GM23338 (cell line): ENCODE results near the gene KLHL40.

Experiments used
- CREB1 ChIP-seq: fragments of 250-450 bp; sonication (Bioruptor Pico); IDR thresholded peaks from 2 replicates; pipeline ENCODE4 v1.5.0; 2020; ENCODE audit warnings: low read depth, mild to moderate bottlenecking, moderate library complexity
- EZH2 ChIP-seq: fragments of 200-600 bp; sonication (generic); IDR thresholded peaks from one replicate; pipeline ENCODE4 v1.8.0; 2017; ENCODE audit warnings: antibody characterized with exemption, mild to moderate bottlenecking, low read depth; ENCODE audit not compliant: unreplicated experiment
- EZH2phosphoT487 ChIP-seq: fragments of 200-600 bp; sonication (generic); IDR thresholded peaks from one replicate; pipeline ENCODE4 v1.8.1; 2018; ENCODE audit warnings: antibody characterized with exemption; ENCODE audit not compliant: unreplicated experiment
- JUNB ChIP-seq: IDR thresholded peaks from one replicate; pipeline ENCODE4 v1.6.1; 2016; ENCODE audit warnings: antibody characterized with exemption; ENCODE audit not compliant: unreplicated experiment
- NANOG ChIP-seq: IDR thresholded peaks from 2 replicates; pipeline ENCODE4 v1.6.1; 2016; ENCODE audit warnings: antibody characterized with exemption, borderline replicate concordance
- POLR2AphosphoS5 ChIP-seq: IDR thresholded peaks from 2 replicates; pipeline ENCODE4 v1.6.1; 2016; ENCODE audit warnings: antibody characterized with exemption, low read depth
- STAT1 ChIP-seq: IDR thresholded peaks from one replicate; pipeline ENCODE4 v1.6.1; 2016; ENCODE audit warnings: antibody characterized with exemption; ENCODE audit not compliant: unreplicated experiment
- ZNF114 ChIP-seq: fragments of 250-450 bp; sonication (Bioruptor Pico); IDR thresholded peaks from 2 replicates; pipeline ENCODE4 v1.5.0; 2020; ENCODE audit warnings: mild to moderate bottlenecking, moderate library complexity
- ZNF331 ChIP-seq: fragments of 250-450 bp; sonication (Bioruptor Pico); IDR thresholded peaks from 2 replicates; pipeline ENCODE4 v1.5.0; 2020; ENCODE audit warnings: low read depth, mild to moderate bottlenecking, moderate library complexity
- TF ChIP-seq, protein P1 (sequence below), 2 experiments: fragments of 200-600 bp in 1 of 2; sonication (generic) in 1 of 2; conservative IDR thresholded peaks; 2 replicates each; pipeline versions ENCODE4 v1.5.1 to v1.6.1; 2016 to 2017; ENCODE audit warnings: antibody characterized with exemption in 2 of 2, low read depth in 2 of 2, mild to moderate bottlenecking in 2 of 2, moderate library complexity in 1 of 2
- TF ChIP-seq, protein P2 (sequence below): fragments of 250-450 bp; sonication (Bioruptor Pico); IDR thresholded peaks from 2 replicates; pipeline ENCODE4 v1.5.0; 2020; ENCODE audit warnings: mild to moderate bottlenecking, moderate library complexity
- TF ChIP-seq, protein P3 (sequence below): IDR thresholded peaks from one replicate; pipeline ENCODE4 v1.6.1; 2018; ENCODE audit warnings: antibody characterized with exemption; ENCODE audit not compliant: unreplicated experiment
- TF ChIP-seq, protein P4 (sequence below): IDR thresholded peaks from 2 replicates; pipeline ENCODE4 v1.6.1; 2016; ENCODE audit warnings: antibody characterized with exemption

DNA sequence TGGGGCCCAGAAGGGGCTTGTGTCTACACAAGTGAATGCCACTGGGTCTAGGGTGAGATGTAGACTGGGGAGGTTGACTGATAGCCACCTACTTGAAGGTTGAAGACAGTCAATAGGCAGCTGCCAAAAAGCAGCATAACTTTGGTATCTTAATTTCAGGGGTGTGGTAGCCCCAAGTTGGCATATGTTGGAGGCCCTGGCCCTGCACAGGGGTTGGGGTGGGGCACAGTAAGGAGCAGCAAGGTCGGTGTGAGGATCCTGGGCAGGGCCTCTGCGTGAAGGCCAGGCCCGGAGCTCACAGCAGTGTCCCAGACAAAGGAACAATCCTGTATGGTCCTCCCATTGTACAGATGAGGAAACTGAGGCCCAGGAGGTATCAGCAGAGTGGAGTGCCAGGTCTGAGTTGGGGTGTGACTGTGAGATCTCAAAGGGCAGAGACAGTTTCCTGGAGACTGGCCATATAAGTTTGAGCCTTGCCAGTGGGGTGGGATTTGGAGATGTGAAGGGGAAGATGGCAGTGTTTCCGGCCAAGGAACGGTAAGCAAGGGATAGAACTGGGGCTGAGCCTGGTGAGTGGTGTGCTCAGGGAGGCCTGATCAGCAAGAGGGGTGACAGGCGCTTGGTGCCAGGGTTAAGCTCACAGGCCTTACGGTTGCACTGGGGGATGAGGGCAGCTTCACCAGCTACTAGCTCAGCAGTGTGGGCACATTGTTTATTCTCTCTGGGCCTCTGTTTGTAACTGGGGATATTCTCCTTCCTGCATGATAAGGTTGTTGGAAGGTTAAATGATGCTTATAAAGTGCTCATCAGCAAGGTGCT is 1.7 kb downstream of the KLHL40 start:
- TF ChIP-seq, protein P1, sequence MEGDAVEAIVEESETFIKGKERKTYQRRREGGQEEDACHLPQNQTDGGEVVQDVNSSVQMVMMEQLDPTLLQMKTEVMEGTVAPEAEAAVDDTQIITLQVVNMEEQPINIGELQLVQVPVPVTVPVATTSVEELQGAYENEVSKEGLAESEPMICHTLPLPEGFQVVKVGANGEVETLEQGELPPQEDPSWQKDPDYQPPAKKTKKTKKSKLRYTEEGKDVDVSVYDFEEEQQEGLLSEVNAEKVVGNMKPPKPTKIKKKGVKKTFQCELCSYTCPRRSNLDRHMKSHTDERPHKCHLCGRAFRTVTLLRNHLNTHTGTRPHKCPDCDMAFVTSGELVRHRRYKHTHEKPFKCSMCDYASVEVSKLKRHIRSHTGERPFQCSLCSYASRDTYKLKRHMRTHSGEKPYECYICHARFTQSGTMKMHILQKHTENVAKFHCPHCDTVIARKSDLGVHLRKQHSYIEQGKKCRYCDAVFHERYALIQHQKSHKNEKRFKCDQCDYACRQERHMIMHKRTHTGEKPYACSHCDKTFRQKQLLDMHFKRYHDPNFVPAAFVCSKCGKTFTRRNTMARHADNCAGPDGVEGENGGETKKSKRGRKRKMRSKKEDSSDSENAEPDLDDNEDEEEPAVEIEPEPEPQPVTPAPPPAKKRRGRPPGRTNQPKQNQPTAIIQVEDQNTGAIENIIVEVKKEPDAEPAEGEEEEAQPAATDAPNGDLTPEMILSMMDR (conservative IDR thresholded peaks at IDR 0.05; ENCODE audit: low read depth in 2 of 2), result no peak
- TF ChIP-seq EZH2phosphoT487 (no peak), JUNB (no peak), EZH2 (no peak), POLR2AphosphoS5 (no peak), CREB1 (CRISPR knock-in tag) (no peak), STAT1 (no peak), ZNF331 (CRISPR knock-in tag) (no peak), NANOG (no peak), ZNF114 (CRISPR knock-in tag) (no peak)
- TF ChIP-seq, protein P2, sequence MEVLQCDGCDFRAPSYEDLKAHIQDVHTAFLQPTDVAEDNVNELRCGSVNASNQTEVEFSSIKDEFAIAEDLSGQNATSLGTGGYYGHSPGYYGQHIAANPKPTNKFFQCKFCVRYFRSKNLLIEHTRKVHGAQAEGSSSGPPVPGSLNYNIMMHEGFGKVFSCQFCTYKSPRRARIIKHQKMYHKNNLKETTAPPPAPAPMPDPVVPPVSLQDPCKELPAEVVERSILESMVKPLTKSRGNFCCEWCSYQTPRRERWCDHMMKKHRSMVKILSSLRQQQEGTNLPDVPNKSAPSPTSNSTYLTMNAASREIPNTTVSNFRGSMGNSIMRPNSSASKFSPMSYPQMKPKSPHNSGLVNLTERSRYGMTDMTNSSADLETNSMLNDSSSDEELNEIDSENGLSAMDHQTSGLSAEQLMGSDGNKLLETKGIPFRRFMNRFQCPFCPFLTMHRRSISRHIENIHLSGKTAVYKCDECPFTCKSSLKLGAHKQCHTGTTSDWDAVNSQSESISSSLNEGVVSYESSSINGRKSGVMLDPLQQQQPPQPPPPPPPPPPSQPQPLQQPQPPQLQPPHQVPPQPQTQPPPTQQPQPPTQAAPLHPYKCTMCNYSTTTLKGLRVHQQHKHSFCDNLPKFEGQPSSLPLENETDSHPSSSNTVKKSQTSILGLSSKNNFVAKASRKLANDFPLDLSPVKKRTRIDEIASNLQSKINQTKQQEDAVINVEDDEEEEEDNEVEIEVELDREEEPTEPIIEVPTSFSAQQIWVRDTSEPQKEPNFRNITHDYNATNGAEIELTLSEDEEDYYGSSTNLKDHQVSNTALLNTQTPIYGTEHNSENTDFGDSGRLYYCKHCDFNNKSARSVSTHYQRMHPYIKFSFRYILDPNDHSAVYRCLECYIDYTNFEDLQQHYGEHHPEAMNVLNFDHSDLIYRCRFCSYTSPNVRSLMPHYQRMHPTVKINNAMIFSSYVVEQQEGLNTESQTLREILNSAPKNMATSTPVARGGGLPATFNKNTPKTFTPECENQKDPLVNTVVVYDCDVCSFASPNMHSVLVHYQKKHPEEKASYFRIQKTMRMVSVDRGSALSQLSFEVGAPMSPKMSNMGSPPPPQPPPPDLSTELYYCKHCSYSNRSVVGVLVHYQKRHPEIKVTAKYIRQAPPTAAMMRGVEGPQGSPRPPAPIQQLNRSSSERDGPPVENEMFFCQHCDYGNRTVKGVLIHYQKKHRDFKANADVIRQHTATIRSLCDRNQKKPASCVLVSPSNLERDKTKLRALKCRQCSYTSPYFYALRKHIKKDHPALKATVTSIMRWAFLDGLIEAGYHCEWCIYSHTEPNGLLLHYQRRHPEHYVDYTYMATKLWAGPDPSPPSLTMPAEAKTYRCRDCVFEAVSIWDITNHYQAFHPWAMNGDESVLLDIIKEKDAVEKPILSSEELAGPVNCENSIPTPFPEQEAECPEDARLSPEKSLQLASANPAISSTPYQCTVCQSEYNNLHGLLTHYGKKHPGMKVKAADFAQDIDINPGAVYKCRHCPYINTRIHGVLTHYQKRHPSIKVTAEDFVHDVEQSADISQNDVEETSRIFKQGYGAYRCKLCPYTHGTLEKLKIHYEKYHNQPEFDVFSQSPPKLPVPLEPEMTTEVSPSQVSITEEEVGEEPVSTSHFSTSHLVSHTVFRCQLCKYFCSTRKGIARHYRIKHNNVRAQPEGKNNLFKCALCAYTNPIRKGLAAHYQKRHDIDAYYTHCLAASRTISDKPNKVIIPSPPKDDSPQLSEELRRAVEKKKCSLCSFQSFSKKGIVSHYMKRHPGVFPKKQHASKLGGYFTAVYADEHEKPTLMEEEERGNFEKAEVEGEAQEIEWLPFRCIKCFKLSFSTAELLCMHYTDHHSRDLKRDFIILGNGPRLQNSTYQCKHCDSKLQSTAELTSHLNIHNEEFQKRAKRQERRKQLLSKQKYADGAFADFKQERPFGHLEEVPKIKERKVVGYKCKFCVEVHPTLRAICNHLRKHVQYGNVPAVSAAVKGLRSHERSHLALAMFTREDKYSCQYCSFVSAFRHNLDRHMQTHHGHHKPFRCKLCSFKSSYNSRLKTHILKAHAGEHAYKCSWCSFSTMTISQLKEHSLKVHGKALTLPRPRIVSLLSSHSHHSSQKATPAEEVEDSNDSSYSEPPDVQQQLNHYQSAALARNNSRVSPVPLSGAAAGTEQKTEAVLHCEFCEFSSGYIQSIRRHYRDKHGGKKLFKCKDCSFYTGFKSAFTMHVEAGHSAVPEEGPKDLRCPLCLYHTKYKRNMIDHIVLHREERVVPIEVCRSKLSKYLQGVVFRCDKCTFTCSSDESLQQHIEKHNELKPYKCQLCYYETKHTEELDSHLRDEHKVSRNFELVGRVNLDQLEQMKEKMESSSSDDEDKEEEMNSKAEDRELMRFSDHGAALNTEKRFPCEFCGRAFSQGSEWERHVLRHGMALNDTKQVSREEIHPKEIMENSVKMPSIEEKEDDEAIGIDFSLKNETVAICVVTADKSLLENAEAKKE (CRISPR knock-in tag), result no peak
- TF ChIP-seq, protein P3, sequence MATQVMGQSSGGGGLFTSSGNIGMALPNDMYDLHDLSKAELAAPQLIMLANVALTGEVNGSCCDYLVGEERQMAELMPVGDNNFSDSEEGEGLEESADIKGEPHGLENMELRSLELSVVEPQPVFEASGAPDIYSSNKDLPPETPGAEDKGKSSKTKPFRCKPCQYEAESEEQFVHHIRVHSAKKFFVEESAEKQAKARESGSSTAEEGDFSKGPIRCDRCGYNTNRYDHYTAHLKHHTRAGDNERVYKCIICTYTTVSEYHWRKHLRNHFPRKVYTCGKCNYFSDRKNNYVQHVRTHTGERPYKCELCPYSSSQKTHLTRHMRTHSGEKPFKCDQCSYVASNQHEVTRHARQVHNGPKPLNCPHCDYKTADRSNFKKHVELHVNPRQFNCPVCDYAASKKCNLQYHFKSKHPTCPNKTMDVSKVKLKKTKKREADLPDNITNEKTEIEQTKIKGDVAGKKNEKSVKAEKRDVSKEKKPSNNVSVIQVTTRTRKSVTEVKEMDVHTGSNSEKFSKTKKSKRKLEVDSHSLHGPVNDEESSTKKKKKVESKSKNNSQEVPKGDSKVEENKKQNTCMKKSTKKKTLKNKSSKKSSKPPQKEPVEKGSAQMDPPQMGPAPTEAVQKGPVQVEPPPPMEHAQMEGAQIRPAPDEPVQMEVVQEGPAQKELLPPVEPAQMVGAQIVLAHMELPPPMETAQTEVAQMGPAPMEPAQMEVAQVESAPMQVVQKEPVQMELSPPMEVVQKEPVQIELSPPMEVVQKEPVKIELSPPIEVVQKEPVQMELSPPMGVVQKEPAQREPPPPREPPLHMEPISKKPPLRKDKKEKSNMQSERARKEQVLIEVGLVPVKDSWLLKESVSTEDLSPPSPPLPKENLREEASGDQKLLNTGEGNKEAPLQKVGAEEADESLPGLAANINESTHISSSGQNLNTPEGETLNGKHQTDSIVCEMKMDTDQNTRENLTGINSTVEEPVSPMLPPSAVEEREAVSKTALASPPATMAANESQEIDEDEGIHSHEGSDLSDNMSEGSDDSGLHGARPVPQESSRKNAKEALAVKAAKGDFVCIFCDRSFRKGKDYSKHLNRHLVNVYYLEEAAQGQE, result no peak
- TF ChIP-seq, protein P4, sequence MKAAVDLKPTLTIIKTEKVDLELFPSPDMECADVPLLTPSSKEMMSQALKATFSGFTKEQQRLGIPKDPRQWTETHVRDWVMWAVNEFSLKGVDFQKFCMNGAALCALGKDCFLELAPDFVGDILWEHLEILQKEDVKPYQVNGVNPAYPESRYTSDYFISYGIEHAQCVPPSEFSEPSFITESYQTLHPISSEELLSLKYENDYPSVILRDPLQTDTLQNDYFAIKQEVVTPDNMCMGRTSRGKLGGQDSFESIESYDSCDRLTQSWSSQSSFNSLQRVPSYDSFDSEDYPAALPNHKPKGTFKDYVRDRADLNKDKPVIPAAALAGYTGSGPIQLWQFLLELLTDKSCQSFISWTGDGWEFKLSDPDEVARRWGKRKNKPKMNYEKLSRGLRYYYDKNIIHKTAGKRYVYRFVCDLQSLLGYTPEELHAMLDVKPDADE, result no peak
